T follicular helper cell (primary cell): ENCODE results near the gene PCBP3.
A peak's percentile ranks its signal among the peaks of the same experiment; 100 is the strongest.

ENCODE experiments used
- DNase-seq: peaks from one replicate; pipeline ENCODE4 v3.0.0-alpha.2; 2020; ENCODE audit warnings: low read depth

PCBP3 gene

DNA sequence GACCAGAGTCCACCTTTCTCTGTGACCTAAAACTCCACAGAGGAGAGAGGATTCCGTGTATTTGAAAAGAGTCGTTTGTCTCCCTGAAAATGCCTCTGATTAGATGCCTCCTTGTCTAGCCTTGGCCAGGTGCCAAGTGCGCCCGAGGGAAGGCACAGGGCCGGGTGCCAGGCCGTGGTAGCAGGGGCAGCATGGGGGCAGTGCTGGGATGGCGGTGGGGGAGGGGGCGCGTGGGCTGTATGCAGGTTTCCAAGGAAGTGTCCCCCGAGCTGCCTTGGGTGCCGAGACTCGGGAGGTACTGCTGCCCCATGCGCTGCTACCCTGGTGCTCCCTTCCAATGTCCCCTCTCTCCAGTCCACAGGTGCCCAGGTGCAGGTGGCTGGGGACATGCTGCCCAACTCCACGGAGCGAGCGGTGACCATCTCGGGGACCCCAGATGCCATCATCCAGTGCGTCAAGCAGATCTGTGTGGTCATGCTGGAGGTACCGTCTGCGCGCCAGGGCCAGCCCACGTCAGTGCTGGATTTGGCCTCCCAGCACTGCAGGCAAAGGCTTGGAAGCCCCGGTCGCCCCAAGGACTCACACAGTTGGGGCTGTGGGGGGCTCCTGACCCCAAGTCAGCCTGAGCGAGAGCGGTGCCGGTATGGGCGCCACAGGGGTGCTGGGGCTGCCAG, 267.2 kb downstream of the PCBP3 start:
- DNase-seq = no peak

DNA sequence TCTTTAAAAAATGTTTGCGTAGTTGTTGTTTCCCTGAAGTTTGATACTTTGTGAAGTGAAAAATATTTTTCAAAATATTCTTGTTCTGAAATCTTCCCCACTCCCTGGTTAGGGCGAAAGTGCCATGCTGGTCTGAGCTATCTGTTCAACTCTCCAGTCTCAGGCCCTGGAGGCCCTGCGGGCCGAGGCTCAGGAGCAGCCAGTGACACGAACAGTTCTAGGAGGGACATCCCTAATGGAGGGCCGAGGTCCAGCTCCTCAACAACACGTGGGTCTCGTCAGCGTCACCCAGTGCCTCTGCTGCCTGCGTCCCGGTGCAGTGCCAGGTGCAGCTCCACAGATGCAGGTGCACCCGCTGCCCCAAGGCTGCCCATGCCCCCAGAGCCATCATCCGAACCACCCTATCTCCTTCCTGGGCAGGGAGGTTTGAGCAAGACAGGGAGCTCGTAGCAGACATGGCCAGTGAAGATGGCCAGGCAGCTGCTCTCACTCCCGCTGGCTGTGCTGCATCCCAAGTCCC, 268.3 kb downstream of the PCBP3 start:
- no peak for DNase-seq

DNA sequence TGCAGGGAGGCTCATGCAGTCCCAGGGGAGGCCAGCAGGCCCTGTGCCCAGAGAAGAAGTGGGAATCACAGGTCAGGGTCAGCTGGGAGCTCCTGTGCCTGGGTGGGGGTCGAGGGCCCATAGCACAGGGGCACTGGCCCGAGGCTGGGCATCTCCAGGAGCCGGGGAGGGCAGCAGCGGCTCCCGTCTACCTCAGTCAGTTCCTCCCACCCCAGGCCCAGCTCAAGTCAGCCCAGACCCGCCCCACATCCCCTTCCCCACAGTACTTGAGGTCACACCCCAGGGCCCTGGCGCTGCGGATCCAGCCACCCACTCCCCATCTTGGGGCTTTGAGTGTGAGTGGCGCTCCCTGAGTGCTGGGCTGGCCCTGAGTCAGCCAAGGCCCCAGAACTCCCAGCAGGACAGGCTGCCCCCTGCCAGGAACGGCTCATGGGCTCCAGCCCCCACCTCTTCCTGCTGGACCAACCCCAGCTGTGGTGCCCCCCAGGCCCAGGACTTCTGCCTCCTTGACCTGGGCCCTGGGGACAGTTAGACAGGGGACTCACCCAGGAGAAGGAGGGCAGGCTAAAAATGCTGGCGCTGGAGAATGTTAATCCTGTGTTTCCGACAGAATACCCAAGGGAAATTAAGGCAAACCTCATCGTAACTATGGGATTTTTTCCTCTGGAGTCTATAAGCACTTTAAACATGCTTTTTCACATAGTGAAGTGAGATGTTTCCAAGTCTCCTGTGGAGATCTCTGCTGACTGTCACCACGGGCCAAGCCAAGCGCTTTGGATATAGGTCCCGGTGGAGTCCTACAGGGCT, 269.3 kb downstream of the PCBP3 start:
- no peak for DNase-seq

DNA sequence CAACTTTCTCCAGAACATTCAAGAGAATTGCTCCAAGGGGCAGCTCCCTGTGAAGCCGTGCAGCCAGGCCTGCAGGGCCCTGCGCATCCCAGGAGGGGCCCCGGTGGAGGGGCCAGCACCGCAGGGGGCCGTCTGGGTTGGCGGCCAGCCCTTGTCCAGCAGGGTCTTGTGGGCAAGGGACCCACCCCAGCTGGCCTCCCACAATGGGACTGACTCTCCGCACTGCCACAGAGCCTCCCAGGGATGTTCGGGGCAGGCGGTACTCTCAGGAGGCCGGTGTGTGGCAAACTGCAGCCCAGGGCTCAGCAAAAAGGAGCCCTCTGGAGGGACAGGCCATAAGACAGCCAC, 269.9 kb downstream of the PCBP3 start:
- DNase-seq = no peak

DNA sequence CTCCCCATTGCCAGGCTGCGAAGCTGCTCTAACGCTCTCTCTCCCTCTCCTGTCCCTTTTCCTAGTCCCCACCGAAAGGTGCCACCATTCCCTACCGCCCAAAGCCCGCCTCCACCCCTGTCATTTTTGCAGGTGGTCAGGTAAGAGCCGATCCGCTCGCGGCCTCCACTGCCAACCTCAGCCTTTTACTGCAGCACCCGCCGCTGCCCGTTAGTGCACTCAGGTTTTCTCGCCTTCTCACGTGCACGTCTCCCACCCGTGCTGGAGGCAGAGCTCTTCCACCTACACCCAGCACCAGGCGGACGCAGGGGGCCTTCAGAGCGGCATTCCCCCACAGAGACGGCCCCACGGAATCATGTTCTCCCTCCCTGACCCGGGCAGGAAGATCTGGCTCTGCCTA, 270.4 kb downstream of the PCBP3 start:
- no peak for DNase-seq

DNA sequence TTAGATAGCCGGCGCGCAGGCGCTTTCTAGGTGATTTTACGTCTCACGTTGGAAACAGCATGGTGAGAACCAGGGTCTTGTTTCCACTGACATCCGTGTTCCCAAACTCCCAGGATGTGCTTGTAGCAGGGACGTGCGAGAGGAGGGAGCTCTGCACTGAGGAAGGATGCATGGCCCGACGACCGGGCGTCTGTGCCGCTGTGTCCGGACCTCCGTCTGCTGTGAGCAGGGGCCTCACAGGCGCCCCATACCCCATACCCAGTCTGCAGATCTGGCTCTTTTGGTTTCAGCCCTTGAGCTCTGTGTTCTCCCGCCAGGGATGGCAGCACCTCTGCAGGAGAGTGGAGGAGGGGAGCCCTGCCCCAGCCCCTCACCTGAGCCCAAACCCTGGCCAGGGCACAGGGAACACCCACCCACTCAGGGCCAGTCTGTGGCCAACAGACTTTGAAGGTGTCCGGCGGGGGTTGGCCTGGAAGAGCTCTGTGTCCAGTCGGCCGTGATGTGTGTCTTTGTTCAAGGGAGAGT, 270.9 kb downstream of the PCBP3 start:
- no peak for DNase-seq

DNA sequence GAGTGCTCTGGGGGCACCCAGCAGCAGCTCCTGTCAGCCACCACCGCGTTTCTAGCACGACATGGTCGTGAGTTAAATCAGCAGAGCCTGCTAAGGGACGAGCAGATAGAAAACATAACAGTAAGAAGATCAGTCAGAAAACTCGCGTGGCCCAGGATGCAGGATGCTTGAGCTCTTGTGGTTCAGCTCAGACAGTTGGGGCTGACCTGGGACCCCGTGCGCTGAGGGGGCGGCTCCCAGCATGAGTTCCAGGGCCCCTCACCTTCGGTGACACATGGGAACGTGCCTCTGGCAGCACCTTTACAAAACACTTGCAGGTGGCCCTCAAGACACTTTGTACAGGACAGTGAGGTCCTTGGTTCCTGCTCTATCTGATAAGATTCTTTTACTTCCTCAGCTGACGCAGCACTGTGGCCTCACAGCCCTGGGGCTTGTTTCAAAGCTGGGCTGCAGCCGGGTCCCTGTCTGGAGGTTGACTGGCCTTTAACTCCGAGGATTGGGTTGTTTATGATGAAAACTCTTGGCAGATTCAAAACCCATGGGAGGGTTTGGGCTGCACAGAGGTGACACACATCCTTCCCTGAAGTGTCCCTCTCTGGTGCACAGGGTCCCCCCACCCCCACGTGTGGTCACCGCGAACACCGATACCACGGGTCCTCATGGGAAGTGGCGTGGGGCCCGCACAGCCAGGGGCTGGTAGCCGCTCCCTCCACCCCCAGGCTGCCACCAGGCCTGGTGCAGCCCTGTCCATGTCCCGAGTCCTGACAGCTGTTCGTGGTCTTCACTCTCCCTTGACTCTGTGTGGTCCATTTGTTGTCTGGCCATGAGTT, 272.7 kb downstream of the PCBP3 start:
- DNase-seq = no peak

DNA sequence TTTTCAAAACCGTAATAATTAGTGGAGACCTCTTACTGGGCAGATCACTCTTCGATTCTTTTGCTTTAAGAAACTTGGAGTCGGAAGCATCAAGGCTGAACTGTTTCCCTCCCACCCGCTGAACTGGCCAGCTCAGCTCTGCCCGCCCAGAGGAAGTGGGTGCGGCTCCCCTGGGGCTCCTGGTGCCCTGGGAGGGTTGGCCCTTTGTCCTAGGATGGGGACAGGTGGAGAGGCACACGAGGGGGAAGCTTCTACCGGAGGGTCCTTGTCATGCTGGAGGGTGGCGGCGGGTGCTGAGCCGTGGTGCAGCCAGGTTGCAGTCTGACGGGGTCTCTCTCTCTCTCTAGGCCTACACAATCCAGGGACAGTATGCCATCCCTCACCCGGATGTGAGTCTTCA, 273.7 kb downstream of the PCBP3 start:
- DNase-seq = no peak

DNA sequence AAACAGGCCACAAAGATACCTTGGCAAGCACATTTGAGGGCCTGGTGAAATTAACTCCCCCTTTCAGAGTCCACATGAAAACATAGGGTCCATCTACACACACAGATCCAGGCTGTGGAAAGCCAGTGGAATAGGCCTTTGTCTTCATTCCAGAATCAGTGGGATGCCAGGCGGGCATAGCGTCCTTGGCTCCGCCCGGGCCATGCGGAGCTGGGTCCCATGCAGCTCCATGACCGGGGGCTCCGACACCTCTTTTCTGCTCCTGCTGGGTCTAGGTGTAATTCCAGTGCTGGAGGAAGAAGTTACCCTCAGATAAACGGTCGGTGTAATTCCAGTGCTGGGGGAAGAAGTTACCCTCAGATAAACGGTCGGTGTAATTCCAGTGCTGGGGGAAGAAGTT, 274.5 kb downstream of the PCBP3 start:
- no peak for DNase-seq

DNA sequence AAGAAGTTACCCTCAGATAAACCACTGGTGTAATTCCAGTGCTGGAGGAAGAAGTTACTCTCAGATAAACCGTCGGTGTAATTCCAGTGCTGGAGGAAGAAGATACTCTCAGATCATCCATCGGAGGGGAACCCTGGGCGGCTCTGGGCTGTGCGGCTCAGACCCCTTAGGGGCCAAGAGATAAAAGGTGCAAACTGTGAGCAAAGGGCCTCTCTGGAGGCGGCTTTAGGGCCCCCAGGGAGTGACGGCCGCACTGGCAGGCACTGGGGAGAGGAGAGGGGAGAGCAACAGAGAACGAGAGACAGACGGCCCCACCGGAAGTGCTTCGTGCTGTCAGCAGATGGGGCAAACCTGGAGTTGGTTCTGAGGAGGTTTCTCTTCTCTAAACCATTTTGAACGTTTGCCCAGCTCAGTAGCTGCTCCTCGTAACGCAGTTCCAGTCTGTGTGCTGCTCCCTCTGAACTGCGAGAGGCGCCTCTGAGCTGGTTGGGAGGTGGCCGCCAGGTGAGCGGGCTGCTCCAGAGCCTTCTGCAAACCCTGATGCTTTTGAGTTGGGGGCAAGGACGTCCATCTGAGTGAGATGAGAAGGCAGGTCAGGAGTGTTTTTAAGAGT, 275.4 kb downstream of the PCBP3 start:
- DNase-seq = no peak

DNA sequence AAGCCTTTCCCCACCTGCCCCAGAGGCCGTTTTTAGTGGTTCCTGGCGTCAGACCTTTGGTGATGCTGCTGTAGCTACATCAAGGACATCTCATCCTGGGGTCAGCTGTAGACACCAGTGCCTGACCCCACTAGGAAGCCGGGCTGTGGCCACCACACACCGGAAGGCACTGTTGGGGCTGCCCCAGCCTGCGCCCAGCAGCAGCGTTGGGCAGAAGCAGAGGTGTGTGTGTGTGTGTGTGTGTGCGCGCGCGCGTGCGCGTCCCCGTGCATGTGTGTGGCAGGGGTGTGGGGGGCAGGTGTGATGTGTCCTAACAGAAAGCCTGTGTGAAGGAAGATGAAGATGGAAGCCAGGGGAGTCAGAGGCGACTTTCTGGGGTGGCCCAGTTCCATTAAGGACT, 276.1 kb downstream of the PCBP3 start:
- DNase-seq = no peak

DNA sequence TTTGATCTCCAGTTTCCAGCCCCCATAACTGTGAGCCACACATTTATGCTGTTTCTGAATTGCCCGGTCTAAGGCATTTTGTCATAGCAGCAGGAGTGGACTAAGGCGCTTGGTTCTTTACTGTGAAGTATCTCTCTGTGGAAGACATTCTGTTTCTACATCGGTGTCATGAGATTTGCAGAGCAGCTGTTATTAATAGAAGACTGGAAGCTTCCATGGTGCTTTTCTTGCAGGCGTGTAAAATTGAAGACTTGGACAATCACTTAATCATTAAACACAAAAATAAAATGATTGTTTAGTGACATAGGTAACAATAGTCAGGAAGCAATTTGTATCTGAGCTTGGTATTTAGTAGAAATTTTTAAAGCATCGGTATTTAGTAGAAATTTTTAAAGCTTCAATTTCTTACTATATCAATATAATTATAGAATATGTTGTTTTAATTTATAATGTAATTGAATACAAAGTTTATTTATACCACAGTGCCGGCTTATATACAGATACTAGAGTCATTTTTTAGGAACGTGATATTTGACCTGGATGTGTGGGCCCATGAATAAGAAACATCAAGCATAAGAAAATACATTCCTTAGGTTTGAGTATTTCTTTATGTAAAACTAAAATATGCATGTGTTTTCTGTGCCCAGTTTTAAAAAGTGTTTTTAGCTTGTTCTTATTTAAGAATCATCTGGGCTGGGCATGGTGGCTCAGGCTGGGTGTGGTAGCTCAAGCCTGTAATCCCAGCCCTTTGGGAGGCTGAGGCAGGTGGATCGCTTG, 277.5 kb downstream of the PCBP3 start:
- no peak for DNase-seq

DNA sequence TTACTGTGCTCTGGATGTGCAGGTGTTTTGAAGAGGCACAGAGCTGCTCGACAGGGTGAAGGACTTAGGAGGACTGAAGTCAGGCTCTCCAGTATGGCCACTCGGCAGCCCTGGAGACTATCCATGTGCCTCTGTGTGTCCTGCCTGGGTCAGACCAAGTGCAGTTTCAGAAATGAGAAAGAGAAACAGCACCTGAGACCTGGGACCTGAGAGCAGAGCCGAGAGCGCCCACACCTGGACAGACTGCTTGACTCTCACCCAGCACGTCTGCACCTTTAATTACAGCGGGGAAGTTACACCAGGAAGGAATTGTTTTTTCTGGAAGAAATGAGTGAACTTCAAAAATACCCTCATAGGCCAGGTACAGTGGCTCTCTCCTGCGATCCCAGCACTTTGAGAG, 278.4 kb downstream of the PCBP3 start:
- DNase-seq = no peak

DNA sequence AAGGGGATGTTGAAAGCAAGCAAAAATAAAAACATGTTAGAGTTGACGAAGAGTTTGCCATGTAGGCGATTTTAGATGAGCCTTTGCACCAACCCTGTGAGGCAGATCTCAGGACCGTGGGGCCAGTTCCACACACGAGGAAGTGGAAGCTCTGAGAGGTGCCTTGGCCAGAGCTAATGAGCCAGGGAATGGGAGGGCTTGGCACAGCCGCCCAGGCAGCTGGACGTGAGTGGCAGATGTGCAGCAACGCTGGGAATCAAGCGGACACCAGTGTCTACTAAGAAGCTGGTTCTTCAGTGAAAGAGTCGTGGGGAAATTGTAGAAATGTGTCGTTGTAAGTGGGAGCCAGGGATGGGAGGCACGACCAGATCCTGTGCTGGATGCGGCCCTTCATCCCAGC, 279.1 kb downstream of the PCBP3 start:
- no peak for DNase-seq

DNA sequence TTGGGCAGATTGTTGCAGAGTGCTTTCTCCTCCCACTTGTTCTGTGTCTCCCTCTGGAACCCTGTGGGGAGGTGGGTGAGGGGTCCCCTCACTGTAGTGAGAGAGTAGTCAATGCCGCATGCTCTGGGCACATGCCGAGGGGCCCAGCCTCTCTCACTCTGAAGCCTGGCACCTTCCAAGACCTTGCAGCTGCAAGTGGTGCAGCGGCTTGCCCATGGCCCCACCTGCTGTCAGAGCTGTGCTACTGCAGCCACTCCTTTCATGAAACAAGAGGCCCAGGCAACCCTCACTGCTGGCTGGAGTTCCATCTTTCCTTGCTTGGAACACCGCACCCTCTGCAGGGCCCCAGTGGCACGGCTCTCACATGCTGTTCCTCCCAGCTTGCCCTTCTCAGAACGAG, 279.6 kb downstream of the PCBP3 start:
- DNase-seq = peak; percentile 54

DNA sequence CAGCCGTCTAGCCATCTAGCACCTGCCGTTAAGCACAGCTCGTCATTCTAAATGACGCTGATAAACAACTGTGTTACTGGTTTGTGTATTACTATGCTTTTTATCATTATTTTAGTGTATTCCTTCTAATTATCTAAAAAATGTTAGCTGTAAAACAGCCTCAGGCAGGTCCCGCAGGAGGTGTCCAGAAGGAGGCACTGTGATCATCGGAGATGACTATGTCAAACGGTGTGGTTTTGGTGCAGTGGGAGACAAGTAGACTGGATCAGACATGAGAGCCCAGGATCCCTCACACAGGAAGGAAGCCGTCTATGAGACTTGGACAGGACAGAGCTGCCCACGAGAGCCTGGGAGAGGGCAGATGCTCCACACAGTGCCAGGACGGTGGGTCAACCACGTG, 282.8 kb downstream of the PCBP3 start:
- no peak for DNase-seq

DNA sequence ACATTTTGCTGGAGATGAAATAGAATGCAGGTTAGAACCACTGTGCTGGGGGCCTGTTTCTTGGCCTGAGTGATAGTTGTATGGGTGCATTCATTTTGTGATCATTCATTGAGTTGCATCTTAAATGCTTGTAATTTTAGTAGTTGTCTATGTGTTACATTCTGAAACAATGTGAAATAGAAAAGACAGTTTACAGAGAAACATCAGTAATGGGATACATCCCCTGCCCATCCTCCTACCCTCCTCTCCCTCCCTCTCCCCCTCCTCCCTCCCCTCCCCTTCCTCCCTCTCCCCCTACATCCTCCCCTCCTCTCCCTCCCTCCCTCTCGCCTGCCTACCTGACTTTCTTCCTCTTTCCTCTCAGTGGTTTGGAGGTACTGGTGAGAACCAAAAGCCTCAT, 283.5 kb downstream of the PCBP3 start:
- no peak for DNase-seq

DNA sequence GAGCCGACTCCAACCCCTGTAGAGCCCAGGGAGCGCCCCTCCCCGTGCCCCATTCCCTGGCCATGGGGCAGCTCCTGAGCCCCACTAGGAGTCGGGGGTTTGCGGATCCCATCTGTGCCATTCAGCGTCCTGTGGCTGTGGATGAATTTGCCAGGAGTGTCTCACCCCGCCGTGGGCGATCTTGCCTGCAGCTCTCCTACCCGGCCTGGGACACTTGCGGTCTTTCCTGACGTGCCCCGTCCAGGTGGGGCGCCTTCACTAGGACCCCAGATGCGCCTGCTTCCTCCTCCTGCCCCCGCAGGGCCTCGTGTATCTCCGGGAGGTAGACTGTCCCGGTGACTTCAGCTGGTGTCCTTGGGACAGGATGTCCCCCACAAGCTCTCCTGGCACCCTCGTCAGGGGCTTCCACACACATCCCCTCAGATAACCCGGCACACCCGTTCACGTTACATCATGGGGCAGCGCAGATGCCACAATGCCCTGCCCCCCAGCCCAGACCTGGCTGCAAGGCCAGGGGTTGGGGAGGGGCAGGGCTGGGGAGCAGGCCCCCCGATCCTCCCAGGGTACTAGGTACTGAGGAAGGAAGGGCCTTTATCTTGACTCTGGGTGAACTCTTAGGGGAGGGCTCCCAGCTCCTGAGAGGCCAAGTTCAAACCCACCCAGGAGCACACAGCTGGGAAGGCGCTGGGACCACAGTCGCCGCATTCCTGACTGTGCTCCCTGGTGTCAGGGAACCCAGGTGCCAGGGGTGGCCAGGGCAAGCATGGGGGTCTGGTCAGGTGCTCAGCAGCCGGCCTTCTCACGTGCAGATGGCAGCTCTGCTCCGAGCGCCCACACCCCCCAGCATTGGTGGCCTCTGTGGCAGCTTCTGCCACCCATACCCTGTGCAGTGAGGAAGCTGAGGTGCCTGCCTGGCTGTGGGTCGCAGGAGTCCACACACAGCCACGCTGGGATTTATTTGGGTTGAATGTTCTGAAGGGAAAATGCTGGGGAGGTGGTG, 284.6 kb downstream of the PCBP3 start:
- no peak for DNase-seq

DNA sequence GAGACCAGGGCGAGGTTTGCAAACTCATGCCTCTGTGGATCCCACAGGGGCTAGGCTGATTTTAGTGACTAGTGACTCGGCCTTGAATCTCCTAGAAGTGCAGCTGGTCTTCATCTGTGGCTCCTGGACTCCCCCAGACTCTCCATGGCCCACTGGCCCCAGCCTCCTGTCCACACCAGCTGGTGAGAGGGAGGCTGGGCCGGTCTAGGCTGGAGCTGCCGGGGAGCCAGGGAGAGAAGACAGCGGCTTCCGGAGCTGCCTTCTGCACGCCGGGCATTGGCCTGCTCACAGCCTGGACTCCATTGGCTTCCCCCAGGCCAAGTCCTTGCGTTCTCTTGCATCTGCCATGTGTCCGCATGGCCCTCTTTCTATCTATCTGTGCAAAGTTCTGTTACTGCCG, 285.9 kb downstream of the PCBP3 start:
- no peak for DNase-seq

DNA sequence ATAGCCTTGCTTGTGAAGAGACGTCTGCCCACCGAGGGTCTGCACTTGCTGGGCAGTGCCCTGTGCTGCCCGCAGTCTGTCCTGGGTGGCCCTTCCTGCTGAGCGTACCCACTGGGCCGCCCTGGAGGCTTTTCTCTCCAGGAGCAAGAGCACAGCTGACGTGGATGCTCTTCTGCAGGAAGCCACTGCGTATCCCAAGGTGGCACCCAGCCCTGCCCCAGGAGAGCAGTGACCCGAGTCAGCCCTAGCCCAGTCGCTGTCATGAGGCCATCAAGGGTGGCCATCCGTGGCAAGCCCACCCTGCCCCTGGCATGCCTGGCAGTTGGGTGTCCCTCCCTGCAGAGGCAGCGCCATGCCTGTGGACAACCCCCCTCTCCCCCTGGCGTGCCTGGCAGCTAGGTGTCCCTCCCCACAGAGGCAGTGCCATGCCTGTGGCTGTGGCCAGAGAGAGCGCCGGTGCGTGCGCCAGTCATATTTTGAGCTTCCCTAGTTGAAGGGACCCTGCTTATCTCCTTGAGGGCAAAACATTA, 286.8 kb downstream of the PCBP3 start:
- no peak for DNase-seq
